A549 treated with RU486 at 1 μM for 4 hours (cell line): ENCODE data around the gene TBP. TPM values are rescaled to one million over a fixed set of nuclear protein-coding genes. Genes with fewer than 3 reads are reported as not detected.

Experiments
- total RNA-seq: library from RNA; stranded (reverse); fragments of 200-300 nt; extraction: Qiagen RNA extraction; gene quantifications from 5 replicates; pipeline ENCODE4 v1.2.3, GENCODE V29; 2022; ENCODE audit warnings: low read depth

TBP gene
- total RNA-seq = 16.0 to 18.8 TPM (median 17.4 TPM) in 5 replicates

DNA sequence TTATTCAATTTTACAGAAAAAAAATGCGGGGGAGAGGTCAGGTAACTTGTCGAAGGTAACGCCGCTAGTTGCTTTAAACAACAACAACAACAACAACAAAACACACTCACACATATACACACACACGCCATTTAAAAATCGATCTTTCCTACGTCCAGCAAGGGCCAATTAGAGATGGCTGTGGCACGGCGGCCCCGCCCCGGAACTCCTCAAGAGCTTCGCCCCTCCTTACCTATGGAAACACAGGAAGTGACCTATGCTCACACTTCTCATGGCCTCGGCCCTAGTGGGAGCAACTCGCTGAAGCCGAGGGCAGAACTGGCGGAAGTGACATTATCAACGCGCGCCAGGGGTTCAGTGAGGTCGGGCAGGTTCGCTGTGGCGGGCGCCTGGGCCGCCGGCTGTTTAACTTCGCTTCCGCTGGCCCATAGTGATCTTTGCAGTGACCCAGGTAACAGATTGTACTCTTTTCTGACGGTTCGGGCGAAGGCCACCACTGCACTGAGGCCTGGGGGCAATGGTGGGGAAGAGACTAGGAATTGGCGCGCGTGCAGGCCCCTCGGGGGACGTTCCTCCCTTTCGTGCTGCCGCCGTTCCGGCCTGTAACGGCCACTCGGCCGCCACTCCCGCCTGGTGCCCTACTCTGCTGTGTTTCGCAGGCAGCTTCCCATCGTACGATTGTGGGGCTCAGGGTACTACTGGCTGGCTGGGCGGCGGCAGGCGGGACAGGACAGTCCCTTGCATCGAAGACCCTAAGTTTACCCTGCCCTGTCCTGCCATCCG, at the start of gene TBP:
TBP (plus strand) TSS at position 357 of the 783 bp plus-strand sequence. CDS start 2,661 bp downstream, outside the sequence.

DNA sequence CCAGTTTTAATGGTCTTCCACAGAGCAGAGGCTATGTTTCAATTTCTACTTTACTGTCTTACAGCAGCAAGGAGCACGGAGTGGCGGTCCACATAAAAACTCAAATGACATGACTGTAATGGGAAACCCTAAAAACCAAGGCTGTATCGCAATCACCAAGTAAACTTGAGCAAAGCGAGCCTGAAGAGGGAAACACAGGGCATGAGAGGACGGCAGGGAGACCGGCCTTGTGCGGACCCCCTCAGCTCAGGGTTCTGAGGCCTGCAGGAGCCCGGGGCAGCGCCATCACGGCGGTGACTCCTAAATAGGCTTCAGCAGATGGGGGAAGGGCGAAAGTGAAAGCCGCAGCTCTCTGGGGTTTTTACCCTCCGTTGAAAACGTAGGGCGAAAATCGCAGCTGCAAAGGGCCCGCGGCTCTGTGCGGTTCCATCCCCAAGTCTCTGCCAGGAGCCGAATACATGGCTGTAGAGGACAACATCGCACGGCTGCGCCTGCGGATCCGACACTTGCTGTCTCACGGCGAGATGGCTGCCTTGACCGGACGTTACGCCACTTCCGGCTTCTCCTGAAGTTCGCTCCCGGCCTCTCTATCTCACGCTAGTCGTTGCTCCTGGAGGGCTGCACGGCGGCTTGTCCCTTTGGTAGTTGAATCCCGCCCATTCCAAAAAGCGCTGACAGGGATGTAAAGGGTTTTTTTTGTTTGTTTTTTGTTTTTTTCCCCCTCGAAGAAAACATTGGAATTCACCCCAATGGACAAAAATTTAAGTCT, 1.2 kb upstream of the TBP start, which contains the start of gene PSMB1:
PSMB1 (minus strand) TSS at position 543 of the 769 bp plus-strand sequence; CDS start at position 478, 65 bp downstream.

DNA sequence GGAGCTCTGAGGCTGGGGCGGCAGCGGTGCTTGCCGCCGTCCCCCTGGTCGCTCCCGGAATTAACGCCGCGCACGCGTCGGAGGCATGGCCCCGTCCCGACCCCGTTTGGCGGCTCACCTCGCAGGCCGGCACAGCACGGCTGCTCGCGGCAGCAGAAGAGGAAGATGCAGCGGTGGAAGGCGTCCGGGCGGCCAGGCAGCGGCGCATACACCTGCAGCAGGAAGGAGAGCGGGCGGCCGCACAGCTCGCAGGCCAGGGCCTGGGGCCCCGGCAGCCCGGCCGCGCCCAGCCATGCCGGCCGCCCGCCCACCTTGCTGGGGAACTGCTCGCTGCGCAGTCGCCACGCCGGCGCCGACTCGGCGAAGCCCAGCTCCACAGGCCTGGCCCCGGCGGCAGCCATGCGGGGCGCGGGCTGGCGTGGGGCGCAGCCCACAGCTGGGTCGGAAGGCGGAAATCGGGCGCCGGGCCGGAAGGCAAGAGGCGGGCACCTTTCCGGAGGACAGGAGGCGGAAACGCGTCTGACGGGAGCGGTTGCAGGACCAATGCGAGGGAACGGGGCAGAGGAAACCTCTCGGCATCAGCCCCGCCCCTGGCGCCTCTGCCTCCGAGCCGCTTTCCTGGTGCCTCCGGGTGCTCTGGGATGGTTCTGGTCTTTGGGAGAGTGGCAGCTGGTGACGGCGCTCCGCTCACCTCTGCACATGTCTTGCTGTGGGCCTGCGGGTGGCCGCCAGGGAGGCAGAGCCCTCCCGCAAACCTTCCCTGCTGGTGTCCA, 30.2 kb downstream of the TBP start, which contains the start of gene PDCD2:
PDCD2 (minus strand) TSS at position 457 of the 773 bp plus-strand sequence; CDS start at position 401, 56 bp downstream.

Other genes starting within 250 kb of the TBP start
- 8.6 to 10.6 TPM (median 9.8 TPM) in 5 replicates for gene FAM120B, start 247.6 kb upstream of the TBP start, total RNA-seq
- 232 to 257 TPM (median 241 TPM) in 5 replicates for gene PSMB1, start 1.1 kb upstream of the TBP start, total RNA-seq
- gene PDCD2, start 30.3 kb downstream of the TBP start, total RNA-seq = 49.3 to 54.3 TPM (median 50.8 TPM) in 5 replicates